HG03139 (cell line): ENCODE data around the gene IRAK3.
"Not testable (repeated sequence)": the region's sequence is repeated elsewhere in the genome, so short reads cannot be mapped to it uniquely, and the experiment has no call there.

Experiments
- ATAC-seq: cut with Tn5 transposase; IDR thresholded peaks from one replicate; pipeline ENCODE4 v1.9.1; 2021; ENCODE audit not compliant: unreplicated experiment

IRAK3 gene

GRCh38 chr12:66211573-66211972 lies 22.6 kb downstream of the IRAK3 start:
- ATAC-seq, result not testable (repeated sequence)

GRCh38 chr12:66213011-66213410 lies 24.0 kb downstream of the IRAK3 start:
- ATAC-seq, result not testable (repeated sequence)

GRCh38 chr12:66217342-66217917 lies 28.4 kb downstream of the IRAK3 start:
- ATAC-seq, result no peak

GRCh38 chr12:66228462-66228861 lies 39.4 kb downstream of the IRAK3 start:
- ATAC-seq, result no peak

GRCh38 chr12:66232263-66232662 lies 43.2 kb downstream of the IRAK3 start:
- peak; percentile 41 for ATAC-seq

- ATAC-seq, result peak; percentile 68
Measured at GRCh38 chr12:66234037-66234693, 45.2 kb downstream of the IRAK3 start.

GRCh38 chr12:66234773-66235625 lies 46.0 kb downstream of the IRAK3 start:
- ATAC-seq, result peak; percentile 52

GRCh38 chr12:66235626-66236281 lies 46.7 kb downstream of the IRAK3 start:
- no peak for ATAC-seq

GRCh38 chr12:66236282-66236675 lies 47.3 kb downstream of the IRAK3 start:
- not testable (repeated sequence) for ATAC-seq

GRCh38 chr12:66236969-66237368 lies 48.0 kb downstream of the IRAK3 start:
- no peak for ATAC-seq

- no peak for ATAC-seq
Measured at GRCh38 chr12:66237505-66238175, 48.6 kb downstream of the IRAK3 start.

GRCh38 chr12:66239295-66239694 lies 50.3 kb downstream of the IRAK3 start:
- no peak for ATAC-seq

- ATAC-seq, result no peak
Measured at GRCh38 chr12:66240096-66240820, 51.2 kb downstream of the IRAK3 start.

GRCh38 chr12:66241061-66242043 lies 52.3 kb downstream of the IRAK3 start:
- no peak for ATAC-seq

- ATAC-seq, result no peak
Measured at GRCh38 chr12:66242311-66242710, 53.3 kb downstream of the IRAK3 start.

GRCh38 chr12:66243911-66244310 lies 54.9 kb downstream of the IRAK3 start:
- ATAC-seq, result no peak

GRCh38 chr12:66244446-66244845 lies 55.4 kb downstream of the IRAK3 start:
- no peak for ATAC-seq

- no peak for ATAC-seq
Measured at GRCh38 chr12:66247741-66248140, 58.7 kb downstream of the IRAK3 start.

GRCh38 chr12:66251049-66251448 lies 62.0 kb downstream of the IRAK3 start:
- no peak for ATAC-seq
